HG02884 (cell line): ENCODE results near the gene ZNF646.

Experiments used
- ATAC-seq: cut with Tn5 transposase; IDR thresholded peaks from one replicate; pipeline ENCODE4 v1.9.1; 2021; ENCODE audit warnings: mild to moderate bottlenecking, moderate library complexity; ENCODE audit not compliant: unreplicated experiment

ZNF646 gene

GRCh38 chr16:31063495-31063842 lies 10.8 kb upstream of the ZNF646 start:
- no peak for ATAC-seq

- no peak for ATAC-seq
Observed at GRCh38 chr16:31063843-31064611, 10.2 kb upstream of the ZNF646 start.

GRCh38 chr16:31064882-31065461 lies 9.2 kb upstream of the ZNF646 start:
- ATAC-seq, result no peak

- ATAC-seq, result no peak
Observed at GRCh38 chr16:31067342-31067741, 6.9 kb upstream of the ZNF646 start.

- ATAC-seq, result no peak
Observed at GRCh38 chr16:31071861-31072260, 2.4 kb upstream of the ZNF646 start.

- ATAC-seq, result no peak
Observed at GRCh38 chr16:31072540-31073141, 1.6 kb upstream of the ZNF646 start.

- ATAC-seq, result peak; percentile 45
Observed at GRCh38 chr16:31073142-31073969, 866 bp upstream of the ZNF646 start.

GRCh38 chr16:31074814-31075183 lies 577 bp downstream of the ZNF646 start:
- no peak for ATAC-seq

- no peak for ATAC-seq
Observed at GRCh38 chr16:31076319-31076718, 2.1 kb downstream of the ZNF646 start.

GRCh38 chr16:31077024-31077423 lies 2.8 kb downstream of the ZNF646 start:
- no peak for ATAC-seq

GRCh38 chr16:31077592-31078396 lies 3.6 kb downstream of the ZNF646 start:
- ATAC-seq, result no peak

GRCh38 chr16:31078597-31079341 lies 4.5 kb downstream of the ZNF646 start:
- no peak for ATAC-seq

GRCh38 chr16:31079342-31079944 lies 5.2 kb downstream of the ZNF646 start:
- no peak for ATAC-seq

GRCh38 chr16:31080035-31080629 lies 5.9 kb downstream of the ZNF646 start:
- ATAC-seq, result no peak

- no peak for ATAC-seq
Observed at GRCh38 chr16:31080756-31081419, 6.7 kb downstream of the ZNF646 start.

GRCh38 chr16:31081428-31082351 lies 7.5 kb downstream of the ZNF646 start:
- no peak for ATAC-seq

- ATAC-seq, result no peak
Observed at GRCh38 chr16:31082368-31083045, 8.3 kb downstream of the ZNF646 start.
